ENCODE measurements around the gene WDR33.

DNA sequence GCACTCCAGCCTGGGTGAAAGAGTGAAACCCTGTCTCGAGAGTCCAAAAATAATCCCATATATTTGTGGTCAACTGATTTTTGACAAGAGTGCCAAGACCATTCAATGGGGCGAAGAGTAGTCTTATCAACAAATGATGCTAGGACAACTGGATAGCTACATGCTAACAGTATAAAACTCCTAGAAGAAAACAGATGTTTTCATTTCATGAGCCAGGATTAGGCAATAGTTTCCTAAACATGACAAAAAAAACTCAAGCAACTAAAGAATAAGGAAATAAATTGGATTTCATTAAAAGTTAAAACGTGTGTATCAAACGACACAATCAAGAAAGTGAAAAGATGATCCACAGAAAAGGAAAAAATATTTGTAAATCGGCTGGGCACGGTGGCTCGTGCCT, 141.9 kb downstream of the WDR33 start:
- TF ChIP-seq EZH2 (IDR thresholded peaks at IDR 0.05; ENCODE audit: insufficient read depth, poor library complexity, severe bottlenecking) (no peak), EZH2phosphoT487 (IDR thresholded peaks at IDR 0.05; ENCODE audit: insufficient read depth, low read depth) (no peak)

Data from GM23248 (cell line).